GDM1 (cell line): ENCODE data around the gene TMCC1.
"Not testable (repeated sequence)": the region's sequence is repeated elsewhere in the genome, so short reads cannot be mapped to it uniquely, and the experiment has no call there.

Experiments
- DNase-seq: peaks from one replicate; lab custom pipeline; 2025; lab: John Stamatoyannopoulos, UW

Gene TMCC1

DNA sequence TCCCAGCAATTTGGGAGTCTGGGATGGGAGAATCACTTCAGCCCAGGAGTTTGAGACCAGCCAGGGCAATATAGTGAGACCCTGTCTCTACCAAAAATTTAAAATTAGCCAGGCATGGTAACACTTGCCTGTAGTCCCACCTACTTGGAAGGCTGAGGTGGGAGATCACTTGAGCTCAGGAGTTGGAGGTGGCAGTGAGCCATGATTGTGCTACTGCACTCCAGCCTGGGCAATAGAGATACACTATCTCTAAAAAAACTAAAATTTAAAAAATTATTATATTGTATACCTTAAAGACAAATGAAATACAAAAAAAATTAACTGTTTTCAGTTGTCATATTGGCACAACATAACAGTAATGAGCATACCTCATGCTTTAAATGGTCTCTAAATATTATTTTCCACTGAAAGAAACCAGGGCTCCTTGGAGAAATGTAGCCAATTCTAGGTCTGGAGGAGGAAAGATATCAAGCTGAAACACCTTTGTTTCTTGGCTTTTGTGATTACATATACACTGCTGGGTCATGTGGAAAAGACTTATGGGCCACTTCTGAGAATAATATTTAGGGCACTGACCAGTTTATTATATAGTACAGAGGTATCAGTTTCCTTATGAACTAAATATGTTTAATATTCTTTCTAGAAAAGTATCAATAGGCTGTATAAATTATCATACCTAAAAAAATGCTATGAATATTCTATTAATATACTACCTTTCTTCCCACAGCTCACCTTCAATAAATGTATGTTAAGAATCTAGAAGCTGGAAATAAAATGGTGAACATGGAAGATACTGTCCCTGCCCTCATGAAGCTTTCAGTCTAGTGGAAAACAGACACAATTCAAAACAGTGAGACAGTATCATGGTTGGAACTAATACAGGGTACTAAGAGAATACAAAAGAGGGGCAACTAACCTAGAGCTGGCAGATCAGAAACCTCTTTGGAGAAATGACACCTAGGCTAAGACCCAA, 119.5 kb downstream of the TMCC1 start:
- DNase-seq: no peak

GRCh38 chr3:129770604-129771003, 122.9 kb downstream of the TMCC1 start:
- DNase-seq: no peak

- no peak for DNase-seq
Observed at GRCh38 chr3:129769616-129770015, 123.9 kb downstream of the TMCC1 start.

DNA sequence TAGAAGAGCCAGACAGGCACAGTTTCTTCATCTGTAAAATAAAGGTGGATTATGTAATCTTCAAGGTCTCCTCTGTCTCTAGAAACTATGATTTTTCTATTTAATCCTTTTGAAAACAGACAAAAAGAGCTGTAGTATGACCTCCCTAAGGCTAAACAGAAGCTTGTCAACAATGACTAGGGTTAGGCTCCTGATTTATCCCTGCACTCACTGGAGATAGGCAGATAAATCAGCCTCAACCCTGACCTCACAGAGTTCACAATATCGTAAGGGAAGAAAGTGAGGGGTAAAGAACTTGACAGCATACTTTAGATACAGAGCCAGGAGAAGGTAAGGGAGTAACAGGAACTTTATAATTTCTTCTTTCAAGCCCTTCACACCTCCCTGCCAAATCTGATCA, 124.8 kb downstream of the TMCC1 start:
- no peak for DNase-seq

DNA sequence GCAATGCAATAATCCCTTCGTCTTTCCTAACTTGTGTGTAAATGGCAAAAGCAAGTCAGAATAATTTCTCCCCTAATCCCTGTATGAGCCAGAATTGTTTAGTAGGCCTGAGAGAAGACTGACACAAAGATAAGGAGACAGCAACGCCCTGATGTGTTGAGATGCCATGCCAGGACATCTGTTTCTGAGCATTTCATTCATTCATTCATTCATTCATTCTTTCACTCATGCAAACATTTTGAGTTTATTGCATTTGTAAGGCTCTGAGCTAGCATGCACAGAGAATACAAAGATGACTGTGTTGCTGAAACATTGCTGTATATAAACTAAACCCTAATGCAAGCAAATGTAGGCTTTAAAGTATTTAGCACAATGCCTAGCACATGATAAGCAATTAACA, 127.4 kb downstream of the TMCC1 start:
- DNase-seq: no peak

- DNase-seq: no peak
Observed at GRCh38 chr3:129764090-129764489, 129.4 kb downstream of the TMCC1 start.

DNA sequence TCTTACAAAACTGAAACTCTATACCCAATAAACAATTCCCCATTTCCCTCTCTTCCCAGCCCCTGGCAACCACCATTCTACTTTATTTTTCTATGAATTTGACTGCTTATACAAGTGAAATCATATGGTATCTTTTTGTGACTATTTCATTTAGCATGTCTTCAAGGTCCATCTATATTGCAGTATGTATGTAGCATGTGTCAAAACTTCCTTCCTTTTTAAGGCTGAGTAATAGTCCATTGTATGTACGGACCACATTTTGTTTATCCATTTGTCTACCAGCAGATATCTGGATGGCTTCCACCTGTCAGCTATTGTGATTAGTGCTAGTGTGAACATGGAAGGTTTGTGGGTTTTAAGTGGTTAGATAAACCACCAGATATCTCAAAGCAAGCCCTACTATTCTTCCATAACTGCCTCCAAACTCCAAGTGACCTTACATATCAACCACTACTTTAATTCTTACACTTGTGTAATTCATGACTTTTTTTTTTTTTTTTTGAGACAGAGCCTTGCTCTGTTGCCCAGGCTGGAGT, 134.7 kb downstream of the TMCC1 start:
- no peak for DNase-seq

GRCh38 chr3:129758306-129758705, 135.2 kb downstream of the TMCC1 start:
- no peak for DNase-seq

DNA sequence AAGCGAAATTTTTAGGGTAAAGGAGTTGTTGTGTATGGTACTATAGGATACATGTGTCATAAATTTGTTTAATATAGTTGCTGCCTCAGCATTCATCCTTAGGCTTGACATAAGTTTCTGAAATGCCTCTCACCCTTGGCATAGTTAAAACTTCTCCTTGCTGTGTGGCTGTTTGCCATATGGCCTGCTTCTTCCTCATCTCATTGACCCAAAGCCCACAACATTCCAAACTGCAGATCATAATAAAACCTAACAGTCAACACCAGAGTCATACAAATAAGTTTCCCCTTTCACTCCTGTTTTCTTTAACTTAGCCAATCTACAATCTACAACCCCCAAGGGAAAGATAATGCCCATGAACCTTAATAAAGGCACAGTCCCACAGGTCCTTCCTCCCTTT, 136.6 kb downstream of the TMCC1 start:
- no peak for DNase-seq

DNA sequence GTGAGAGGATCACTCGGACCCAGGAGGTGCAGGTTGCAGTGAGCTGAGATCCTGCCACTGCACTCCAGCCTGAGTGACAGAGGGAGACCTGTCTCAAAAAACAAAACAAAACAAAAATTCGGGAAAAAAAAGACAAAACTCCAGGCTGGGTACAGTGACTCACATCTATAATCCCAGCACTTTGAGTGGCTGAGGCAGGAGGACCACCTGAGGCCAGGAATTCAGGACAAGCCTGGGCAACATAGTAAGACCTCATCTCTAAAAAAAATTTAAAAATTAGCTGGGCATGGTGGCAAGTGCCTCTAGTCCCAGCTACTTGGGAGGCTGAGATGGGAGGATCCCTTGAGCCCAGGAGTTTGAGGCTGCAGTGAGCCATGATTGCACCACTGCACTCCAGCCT, 142.4 kb downstream of the TMCC1 start:
- DNase-seq: not testable (repeated sequence)

DNA sequence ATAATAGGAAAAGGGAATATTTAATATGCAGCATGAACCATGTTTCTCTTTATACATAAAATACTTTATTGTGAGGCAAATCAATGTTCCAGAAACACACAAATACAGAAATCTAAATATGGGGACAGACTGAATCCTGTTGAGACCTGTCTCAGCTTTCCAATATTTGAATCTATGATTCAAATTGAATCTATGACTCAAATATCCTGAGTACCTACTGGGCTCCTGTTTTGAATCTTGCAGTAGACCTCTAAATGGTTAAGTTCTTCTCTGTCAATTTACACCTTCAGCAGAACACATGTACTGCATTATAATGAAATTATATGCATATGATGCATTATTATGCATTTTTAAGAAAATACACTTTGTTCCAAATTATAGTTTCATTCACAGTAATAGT, 143.8 kb downstream of the TMCC1 start:
- no peak for DNase-seq

GRCh38 chr3:129747992-129748391, 145.5 kb downstream of the TMCC1 start:
- DNase-seq: no peak

GRCh38 chr3:129747136-129747535, 146.4 kb downstream of the TMCC1 start:
- no peak for DNase-seq

GRCh38 chr3:129746629-129747028, 146.9 kb downstream of the TMCC1 start:
- DNase-seq: no peak

DNA sequence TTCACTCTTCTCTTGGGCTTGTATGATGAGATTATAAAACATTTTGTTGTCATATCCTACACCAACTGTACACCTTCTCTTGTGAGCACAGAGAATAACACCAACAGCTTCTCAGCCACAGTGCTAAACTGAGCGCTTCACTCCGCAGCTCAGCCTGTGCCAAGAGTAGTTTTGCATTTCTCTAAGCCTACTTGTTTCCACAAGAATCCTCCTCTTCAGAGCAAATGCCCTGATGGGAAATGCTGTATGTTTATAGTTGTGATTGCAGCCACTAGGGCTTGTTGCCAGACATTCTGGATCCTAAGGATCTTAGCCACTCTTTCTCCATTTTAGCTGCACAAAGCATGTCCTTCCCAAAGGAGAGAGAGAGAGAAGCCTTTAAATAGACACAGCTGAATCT, 148.3 kb downstream of the TMCC1 start:
- no peak for DNase-seq

GRCh38 chr3:129741794-129742193, 151.7 kb downstream of the TMCC1 start:
- DNase-seq: no peak

GRCh38 chr3:129740090-129740489, 153.4 kb downstream of the TMCC1 start:
- DNase-seq: no peak

- DNase-seq: no peak
Observed at GRCh38 chr3:129739634-129740033, 153.9 kb downstream of the TMCC1 start.

GRCh38 chr3:129738172-129738571, 155.3 kb downstream of the TMCC1 start:
- no peak for DNase-seq

- DNase-seq: no peak
Observed at GRCh38 chr3:129736070-129736469, 157.4 kb downstream of the TMCC1 start.

- no peak for DNase-seq
Observed at GRCh38 chr3:129735638-129736037, 157.9 kb downstream of the TMCC1 start.

DNA sequence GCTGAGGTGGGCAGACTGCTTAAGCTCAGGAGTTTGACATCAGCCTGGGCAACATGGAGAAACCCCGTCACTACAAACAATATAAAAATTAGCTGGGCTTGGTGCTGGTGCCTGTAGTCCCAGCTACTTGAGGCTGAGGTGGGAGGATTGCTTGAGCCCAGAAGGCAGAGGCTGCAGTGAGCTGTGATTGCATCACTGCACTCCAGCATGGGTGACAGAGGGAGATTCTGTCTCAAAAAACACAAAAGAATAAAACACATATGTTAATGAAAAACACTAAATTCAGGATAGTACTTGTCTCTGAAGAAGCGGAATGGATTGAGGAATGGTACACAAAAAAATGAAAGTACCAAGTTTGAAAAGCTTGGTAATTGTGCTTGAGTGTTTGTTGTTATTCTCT, 159.1 kb downstream of the TMCC1 start:
- no peak for DNase-seq

DNA sequence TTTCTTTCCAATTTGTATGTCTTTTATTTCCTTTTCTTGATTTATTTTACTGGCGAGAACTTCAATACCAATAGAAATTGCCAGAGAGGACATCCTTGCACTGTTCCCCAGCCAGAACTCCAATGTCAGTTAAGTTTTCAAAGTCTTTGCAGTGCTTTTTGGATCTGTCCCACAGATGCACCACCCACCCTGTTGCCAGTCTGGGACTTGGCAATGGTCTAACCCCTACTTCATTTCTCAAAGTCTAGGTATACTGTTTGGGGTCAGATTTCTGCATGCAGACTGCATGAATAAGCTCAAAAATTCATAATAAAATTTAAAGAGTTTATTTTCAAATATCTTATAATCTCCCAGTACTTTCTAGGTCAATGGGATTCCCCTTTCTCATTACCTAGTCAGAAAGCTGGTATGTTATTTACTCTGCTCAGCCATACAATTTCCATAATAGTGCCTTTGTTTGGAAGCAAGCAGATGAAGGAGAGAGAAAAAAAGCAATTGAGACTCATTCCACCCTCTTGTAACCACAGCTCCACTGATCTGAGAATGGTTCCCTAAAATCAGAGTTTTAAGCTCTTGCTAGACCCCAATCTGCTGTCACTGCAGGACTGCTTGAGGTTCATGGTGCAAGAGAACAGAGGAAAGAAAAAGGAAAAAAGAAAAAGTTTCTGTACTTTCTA, 161.2 kb downstream of the TMCC1 start:
- no peak for DNase-seq
